CD8-positive, alpha-beta memory T cell (primary cell): Measurements from ENCODE around the gene KRT8. TPM values are rescaled to one million over a fixed set of nuclear protein-coding genes. Genes with fewer than 3 reads are reported as not detected.

ENCODE experiments used
- CTCF ChIA-PET: fragments of 350-600 bp; sonication (Branson Sonifier 250); formaldehyde crosslinking; loops from one replicate; lab custom pipeline; 2021; ENCODE audit warnings: antibody characterized with exemption; lab: Charles Lee
- POLR2A ChIA-PET: fragments of 350-600 bp; sonication (Branson Sonifier 250); formaldehyde crosslinking; loops from one replicate; lab custom pipeline; 2021; ENCODE audit warnings: antibody characterized with exemption; lab: Charles Lee
- DNase-seq, 5 donors: peaks; one replicate each; pipeline versions ENCODE4 v3.0.0 to v3.0.0-alpha.2; 2020 to 2022; ENCODE audit warnings: mixed read lengths in 1 of 5
- H3K27ac ChIP-seq: one replicate; pipeline ENCODE4 v1.7.0; 2013; ENCODE audit warnings: low read depth, mild to moderate bottlenecking, low read length, moderate library complexity
- H3K27me3 ChIP-seq: 2 replicates; pipeline ENCODE4 v1.7.0; 2013; ENCODE audit warnings: low read length, mild to moderate bottlenecking; ENCODE audit not compliant: insufficient read depth, poor library complexity, severe bottlenecking
- H3K36me3 ChIP-seq: 2 replicates; pipeline ENCODE4 v1.7.0; 2013; ENCODE audit warnings: mild to moderate bottlenecking, low read length, moderate library complexity; ENCODE audit not compliant: insufficient read depth
- H3K4me1 ChIP-seq: 2 replicates; pipeline ENCODE4 v1.7.0; 2013; ENCODE audit warnings: mild to moderate bottlenecking, low read length, moderate library complexity; ENCODE audit not compliant: insufficient read depth
- H3K4me3 ChIP-seq: 2 replicates; pipeline ENCODE4 v1.7.0; 2013; ENCODE audit warnings: mild to moderate bottlenecking, low read length
- H3K9me3 ChIP-seq: 2 replicates; pipeline ENCODE4 v1.7.0; 2013; ENCODE audit warnings: mild to moderate bottlenecking, low read length
- H3K27ac Mint-ChIP-seq, 8 donors: one replicate each; pipeline ENCODE4 v1.8.0; 2020 to 2021; ENCODE audit warnings: mixed read lengths in 8 of 8, mild to moderate bottlenecking in 6 of 8, inconsistent platforms in 3 of 8, moderate library complexity in 3 of 8
- H3K27me3 Mint-ChIP-seq, 2 donors: one replicate each; pipeline ENCODE4 v1.8.0; 2020 to 2021; ENCODE audit warnings: mixed read lengths in 2 of 2, mild to moderate bottlenecking in 1 of 2, moderate library complexity in 1 of 2
- H3K36me3 Mint-ChIP-seq, 3 donors: one replicate each; pipeline ENCODE4 v1.8.0; 2020 to 2021; ENCODE audit warnings: mixed read lengths in 3 of 3, inconsistent platforms in 1 of 3, mild to moderate bottlenecking in 1 of 3
- H3K4me1 Mint-ChIP-seq, 3 donors: one replicate each; pipeline ENCODE4 v1.8.0; 2020 to 2021; ENCODE audit warnings: mixed read lengths in 3 of 3, inconsistent platforms in 1 of 3, mild to moderate bottlenecking in 1 of 3
- H3K4me3 Mint-ChIP-seq, 7 donors: one replicate each; pipeline ENCODE4 v1.8.0; 2020 to 2021; ENCODE audit warnings: mixed read lengths in 7 of 7, mild to moderate bottlenecking in 6 of 7, moderate library complexity in 4 of 7, inconsistent platforms in 2 of 7
- H3K9me3 Mint-ChIP-seq, 5 donors: one replicate each; pipeline ENCODE4 v1.8.0; 2020 to 2022; ENCODE audit warnings: mixed read lengths in 5 of 5, mild to moderate bottlenecking in 3 of 5, moderate library complexity in 2 of 5, inconsistent platforms in 1 of 5
- polyA plus RNA-seq: library from polyadenylated mRNA; unstranded; fragments of 300-500 nt; fragmentation: Illumina TruSeq; gene quantifications from one replicate; pipeline ENCODE4 v1.2.3, GENCODE V29; 2021
- total RNA-seq, 2 experiments: library from RNA; stranded (reverse); gene quantifications; one replicate each; pipeline ENCODE4 v1.2.3, GENCODE V29; 2021

Gene KRT8
- total and polyA plus RNA-seq, 3 experiments from 2014 or later, result 0.46 to 1.0 TPM; not detected in 1

DNA sequence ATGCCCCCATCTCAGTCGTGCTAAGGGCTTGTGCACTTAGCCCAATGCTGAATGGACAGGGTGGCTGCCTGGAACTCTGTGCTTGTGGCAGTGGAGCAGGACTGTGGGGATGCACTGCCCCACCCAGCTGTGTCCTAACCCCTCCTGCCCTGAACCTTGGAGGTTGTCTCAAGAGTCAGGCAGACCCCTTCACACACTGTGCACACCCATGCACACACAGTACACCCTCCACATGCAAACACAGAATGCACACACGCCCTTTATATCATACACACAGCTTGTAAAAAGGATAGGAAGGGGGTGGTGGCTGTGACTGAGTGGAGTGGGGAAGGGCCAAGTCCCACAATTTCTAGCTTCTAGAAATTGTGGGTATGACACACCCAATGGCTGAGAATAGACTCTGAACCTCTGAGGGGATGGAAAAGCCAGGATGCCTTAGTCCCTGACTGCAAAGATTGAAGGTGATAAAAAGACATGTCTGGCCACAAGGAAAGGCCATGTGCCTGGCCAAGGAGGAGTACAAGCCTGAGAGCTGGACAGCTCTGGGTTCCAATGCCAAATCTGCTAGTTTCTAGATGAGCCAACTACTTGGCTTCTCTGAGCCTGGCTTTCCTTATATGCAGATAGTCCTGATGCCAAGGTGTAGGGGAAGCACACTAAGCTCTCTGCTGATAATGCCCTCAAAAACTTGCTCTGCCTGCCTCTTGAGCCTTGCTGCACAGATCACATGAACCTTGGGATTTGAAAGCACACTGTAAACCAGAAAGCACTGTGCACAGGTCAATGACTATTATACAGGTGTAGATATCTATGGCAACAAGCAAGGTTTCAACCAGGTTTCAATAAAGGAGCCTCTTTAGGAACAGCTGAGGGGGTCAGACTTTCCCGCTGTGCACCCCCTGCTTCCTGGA lies 8.4 kb downstream of the KRT8 start:
- H3K27me3 ChIP-seq, result no peaks in the 10 kb centered on the region
- H3K9me3 ChIP-seq, result no peaks in the 10 kb centered on the region
- peaks cover 6 to 9% of the 10 kb centered on the region in 2 donors for H3K27me3 Mint-ChIP-seq
- H3K36me3 Mint-ChIP-seq, result no peaks in the 10 kb centered on the region
- H3K4me1 Mint-ChIP-seq, result no peaks in the 10 kb centered on the region
- no peak overlapping the region for H3K4me3 Mint-ChIP-seq
- H3K27ac Mint-ChIP-seq, result no peak overlapping the region
- H3K36me3 ChIP-seq, result no peaks in the 10 kb centered on the region
- CTCF ChIA-PET, result interaction anchor here (6.1 kb wide), 1 partner anchor 11 kb away, joined by 38 read pairs; no protein-coding TSS in a partner anchor
- DNase-seq, result no peak
- H3K27ac ChIP-seq, result no peak overlapping the region
- H3K4me1 ChIP-seq, result no peaks in the 10 kb centered on the region
- no peak overlapping the region for H3K4me3 ChIP-seq
- peaks cover 0 to 3% (median 0%) of the 10 kb centered on the region in 5 donors for H3K9me3 Mint-ChIP-seq
- POLR2A ChIA-PET, result no interaction called here

DNA sequence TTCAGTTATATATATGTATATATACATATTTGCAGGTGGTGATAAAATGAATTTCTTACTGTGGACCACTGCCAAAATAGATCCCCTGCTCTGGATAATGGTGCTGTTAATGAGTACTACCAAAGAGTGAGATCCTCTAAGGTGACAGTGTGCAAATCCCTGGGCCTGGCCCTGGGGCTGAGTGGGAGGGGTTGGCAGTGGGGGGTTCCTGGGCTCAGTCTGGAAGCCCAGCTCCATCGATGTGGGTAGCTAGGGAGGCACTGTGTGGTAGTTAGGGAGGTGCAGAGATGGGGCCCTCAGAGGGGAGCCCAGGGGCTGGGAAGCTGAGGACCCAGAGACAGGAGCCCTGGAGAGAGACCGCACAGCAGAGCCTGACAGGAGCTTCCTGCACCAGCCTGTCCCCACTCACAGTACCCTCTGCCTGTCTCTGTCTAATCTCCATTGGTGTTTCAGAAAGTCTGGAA lies 9.1 kb downstream of the KRT8 start:
- no peak overlapping the region for H3K27ac Mint-ChIP-seq

DNA sequence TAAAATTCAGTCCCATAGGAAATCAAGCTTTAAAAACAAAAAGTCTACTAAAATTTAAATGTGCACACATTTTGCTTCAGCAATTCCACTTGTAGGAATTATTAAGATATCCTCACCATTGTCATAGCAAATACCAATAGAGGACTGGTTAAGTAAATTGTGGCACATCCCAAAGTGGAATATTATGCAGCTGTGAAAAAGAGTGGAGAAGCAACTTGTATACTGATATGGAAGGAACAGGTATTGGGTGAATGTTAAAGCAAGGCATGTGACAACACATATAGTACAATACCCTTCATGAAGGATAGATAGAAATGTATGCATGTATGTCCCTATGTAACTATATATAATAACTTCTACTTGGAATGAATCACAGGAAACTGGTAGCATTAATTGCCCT lies 11.9 kb downstream of the KRT8 start:
- H3K36me3 Mint-ChIP-seq, result no peaks in the 10 kb centered on the region
- peaks cover 0 to 3% (median 0%) of the 10 kb centered on the region in 5 donors for H3K9me3 Mint-ChIP-seq
- Histone ChIP-seq H3K27ac (no peak overlapping the region), H3K27me3 (no peaks in the 10 kb centered on the region), H3K36me3 (no peaks in the 10 kb centered on the region), H3K9me3 (no peaks in the 10 kb centered on the region), H3K4me3 (no peak overlapping the region), H3K4me1 (no peaks in the 10 kb centered on the region)
- ChIA-PET CTCF (interaction anchor here (1.3 to 4.1 kb wide), 2 partner anchors 8 to 12 kb away, joined by 5 to 23 read pairs; no protein-coding TSS in a partner anchor), POLR2A (no interaction called here)
- H3K4me1 Mint-ChIP-seq, result no peaks in the 10 kb centered on the region
- H3K4me3 Mint-ChIP-seq, result no peak overlapping the region
- H3K27ac Mint-ChIP-seq, result no peak overlapping the region
- no peak for DNase-seq
- H3K27me3 Mint-ChIP-seq, result peaks cover 14 to 16% of the 10 kb centered on the region in 2 donors

More for the DNA sequence above, 9.1 kb downstream of the KRT8 start:
- DNase-seq, result no peak
- no peaks in the 10 kb centered on the region for H3K27me3 ChIP-seq
- Mint-ChIP-seq H3K9me3 (peaks cover 0 to 3% (median 0%) of the 10 kb centered on the region in 5 donors), H3K4me1 (no peaks in the 10 kb centered on the region), H3K27me3 (peaks cover 6 to 7% of the 10 kb centered on the region in 2 donors), H3K36me3 (no peaks in the 10 kb centered on the region), H3K4me3 (no peak overlapping the region)
- ChIA-PET POLR2A (no interaction called here), CTCF (interaction anchor here (1.2 to 6.1 kb wide), 2 partner anchors 11 to 85 kb away, joined by 3 to 38 read pairs; no protein-coding TSS in a partner anchor)
- H3K36me3 ChIP-seq, result no peaks in the 10 kb centered on the region
- H3K4me1 ChIP-seq, result no peaks in the 10 kb centered on the region
- H3K4me3 ChIP-seq, result no peak overlapping the region
- H3K9me3 ChIP-seq, result no peaks in the 10 kb centered on the region
- no peak overlapping the region for H3K27ac ChIP-seq

DNA sequence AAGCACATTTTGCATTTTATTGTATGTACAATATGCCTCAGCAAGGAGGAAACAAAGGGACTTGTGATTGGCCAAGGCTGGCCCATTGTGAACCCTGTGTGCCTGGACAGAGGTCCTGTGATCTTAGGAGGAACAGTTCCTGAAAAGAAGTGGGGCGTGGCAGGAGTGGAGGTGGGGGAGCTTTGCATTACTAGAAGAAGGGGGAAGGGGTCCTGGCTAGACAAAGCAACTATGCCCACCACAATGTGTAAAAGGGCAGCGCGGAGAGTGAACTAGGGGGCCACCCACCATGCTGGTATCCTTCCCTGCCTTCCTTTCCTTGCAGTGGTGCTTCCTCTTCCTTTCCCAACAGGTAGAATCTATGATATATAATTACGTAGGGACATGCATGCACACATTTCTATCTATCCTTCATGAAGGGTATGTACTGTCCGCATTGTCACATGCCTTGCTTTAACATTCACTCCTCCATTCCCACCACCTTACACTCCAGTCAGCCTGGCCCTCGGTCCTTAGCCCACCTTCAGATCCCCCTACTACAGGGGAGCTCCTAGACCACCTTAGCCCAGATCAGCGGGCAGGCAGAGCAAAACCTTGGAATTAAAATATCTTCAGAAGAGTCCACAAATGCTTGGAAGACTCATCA lies 12.5 kb downstream of the KRT8 start:
- H3K27ac Mint-ChIP-seq, result no peak overlapping the region
- POLR2A ChIA-PET, result no interaction called here
- H3K36me3 ChIP-seq, result no peaks in the 10 kb centered on the region
- H3K4me1 Mint-ChIP-seq, result no peaks in the 10 kb centered on the region
- H3K4me3 ChIP-seq, result no peak overlapping the region
- no peaks in the 10 kb centered on the region for H3K9me3 ChIP-seq
- CTCF ChIA-PET, result interaction anchor here (1.3 to 4.1 kb wide), 2 partner anchors 7 to 12 kb away, joined by 5 to 23 read pairs; no protein-coding TSS in a partner anchor
- H3K9me3 Mint-ChIP-seq, result peaks cover 0 to 3% (median 0%) of the 10 kb centered on the region in 5 donors
- H3K4me1 ChIP-seq, result no peaks in the 10 kb centered on the region
- H3K4me3 Mint-ChIP-seq, result no peak overlapping the region
- H3K27me3 Mint-ChIP-seq, result peaks cover 14 to 16% of the 10 kb centered on the region in 2 donors
- H3K27ac ChIP-seq, result no peak overlapping the region
- DNase-seq, result no peak
- no peaks in the 10 kb centered on the region for H3K27me3 ChIP-seq
- H3K36me3 Mint-ChIP-seq, result no peaks in the 10 kb centered on the region

DNA sequence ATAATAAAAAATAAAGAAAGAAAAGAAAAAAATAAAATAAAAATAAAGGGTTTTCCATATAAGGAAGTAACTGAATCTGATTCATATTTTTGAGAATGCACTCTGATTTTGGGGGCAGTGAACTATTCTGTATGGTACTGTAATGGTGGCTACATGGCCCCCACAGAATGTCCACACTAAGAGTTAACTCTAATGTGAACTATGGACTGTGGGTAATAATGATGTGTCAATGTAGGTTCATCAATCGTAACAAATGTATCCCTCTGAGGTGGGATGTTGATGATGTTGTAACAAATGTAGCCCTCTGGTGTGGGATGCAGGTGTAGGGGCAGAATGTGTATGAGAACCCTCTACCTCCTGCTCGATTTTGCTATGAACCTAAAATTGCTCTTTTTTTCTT lies 13.8 kb downstream of the KRT8 start:
- no peak for DNase-seq
- ChIA-PET CTCF (interaction anchor here (4.1 kb wide), 1 partner anchor 10 kb away, joined by 23 read pairs; no protein-coding TSS in a partner anchor), POLR2A (no interaction called here)
- Histone ChIP-seq H3K9me3 (no peaks in the 10 kb centered on the region), H3K27ac (no peak overlapping the region), H3K27me3 (no peaks in the 10 kb centered on the region), H3K4me3 (no peak overlapping the region), H3K4me1 (no peaks in the 10 kb centered on the region), H3K36me3 (no peaks in the 10 kb centered on the region)
- H3K4me3 Mint-ChIP-seq, result no peak overlapping the region
- H3K36me3 Mint-ChIP-seq, result no peaks in the 10 kb centered on the region
- no peak overlapping the region for H3K27ac Mint-ChIP-seq
- H3K4me1 Mint-ChIP-seq, result no peaks in the 10 kb centered on the region
- peaks cover 0 to 3% (median 0%) of the 10 kb centered on the region in 5 donors for H3K9me3 Mint-ChIP-seq
- H3K27me3 Mint-ChIP-seq, result peaks cover 15 to 24% of the 10 kb centered on the region in 2 donors

DNA sequence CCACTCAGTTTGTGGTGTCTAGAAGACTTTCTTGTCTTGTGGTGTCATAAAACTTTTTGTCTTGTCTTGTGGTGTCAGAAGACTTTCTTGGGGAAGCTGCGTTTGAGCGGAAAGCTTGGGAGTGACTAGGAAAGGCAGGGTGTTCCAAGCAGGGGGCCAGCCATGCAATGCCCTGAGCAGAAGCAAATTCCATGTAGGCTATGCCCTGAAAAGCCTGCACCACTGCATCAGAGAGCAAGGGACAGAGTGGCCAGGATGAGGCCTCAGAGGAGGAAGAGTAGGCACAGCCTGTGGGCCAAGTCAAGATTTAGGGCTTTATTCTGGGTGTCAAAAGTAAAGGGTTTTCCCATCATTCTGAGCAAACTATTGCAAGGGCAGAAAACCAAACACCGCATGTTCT lies 14.5 kb downstream of the KRT8 start:
- ChIA-PET POLR2A (no interaction called here), CTCF (interaction anchor here (1.9 to 11.9 kb wide), 2 partner anchors 10 to 92 kb away, joined by 9 to 267 read pairs; no protein-coding TSS in a partner anchor)
- peaks cover 0 to 3% (median 0%) of the 10 kb centered on the region in 5 donors for H3K9me3 Mint-ChIP-seq
- H3K4me1 Mint-ChIP-seq, result no peaks in the 10 kb centered on the region
- Histone ChIP-seq H3K4me3 (no peak overlapping the region), H3K27ac (no peak overlapping the region), H3K9me3 (no peaks in the 10 kb centered on the region), H3K4me1 (no peaks in the 10 kb centered on the region), H3K36me3 (no peaks in the 10 kb centered on the region), H3K27me3 (no peaks in the 10 kb centered on the region)
- H3K4me3 Mint-ChIP-seq, result no peak overlapping the region
- peaks cover 16 to 24% of the 10 kb centered on the region in 2 donors for H3K27me3 Mint-ChIP-seq
- H3K36me3 Mint-ChIP-seq, result no peaks in the 10 kb centered on the region
- no peak for DNase-seq
- H3K27ac Mint-ChIP-seq, result no peak overlapping the region

DNA sequence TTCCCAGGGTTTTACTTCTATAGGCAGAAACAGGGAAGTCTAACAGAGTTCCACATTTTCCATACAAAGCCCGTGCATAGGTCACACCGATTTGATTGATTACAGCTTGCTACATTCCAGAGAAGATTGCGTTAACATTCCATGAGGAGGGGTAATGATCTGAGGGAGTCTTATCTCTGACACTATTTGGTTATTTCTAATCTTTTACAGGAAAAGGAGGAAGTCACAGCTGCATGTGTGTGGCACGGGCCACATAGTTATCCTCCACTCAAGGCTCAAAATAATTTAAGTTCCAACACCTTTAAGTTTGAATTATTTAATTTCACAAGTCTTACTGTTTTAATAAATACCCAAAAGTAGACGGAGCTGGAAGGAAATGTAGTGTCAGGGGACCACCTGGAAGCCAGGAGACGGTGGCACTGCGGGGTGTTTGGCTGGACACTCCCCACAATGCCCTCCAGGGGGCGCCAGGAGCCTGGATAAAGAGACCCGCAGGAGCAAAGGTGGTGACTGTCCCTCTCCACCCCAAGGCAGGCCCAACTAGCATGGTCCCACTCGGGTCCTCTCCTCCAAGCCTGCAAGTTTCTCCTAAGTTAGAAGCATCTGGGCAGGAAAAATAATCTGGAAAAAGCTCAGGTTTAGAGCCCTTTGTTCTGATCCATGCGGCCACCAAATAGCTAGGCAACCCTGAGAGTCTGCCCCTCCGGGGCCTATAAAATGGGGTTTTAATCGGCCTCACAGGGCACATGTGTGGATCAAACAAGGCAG lies 20.2 kb downstream of the KRT8 start:
- CTCF ChIA-PET, result interaction anchor here (0.7 to 16.3 kb wide), 47 partner anchors 8 to 729 kb away, joined by 3 to 276 read pairs (median 4); partner anchors contain the start of genes EIF4B, KRT18 and KRT8
- H3K9me3 Mint-ChIP-seq, result no peaks in the 10 kb centered on the region
- POLR2A ChIA-PET, result no interaction called here

More for the DNA sequence above, 20.2 kb downstream of the KRT8 start:
- Mint-ChIP-seq H3K27ac (no peak overlapping the region), H3K27me3 (peaks cover 15 to 28% of the 10 kb centered on the region in 2 donors), H3K36me3 (no peaks in the 10 kb centered on the region), H3K4me3 (no peak overlapping the region), H3K4me1 (peaks cover 6 to 8% (median 7%) of the 10 kb centered on the region in 3 donors)
- no peaks in the 10 kb centered on the region for H3K27me3 ChIP-seq
- no peaks in the 10 kb centered on the region for H3K9me3 ChIP-seq
- peaks cover 4% of the 10 kb centered on the region for H3K4me1 ChIP-seq
- DNase-seq, result peak; percentile 57 to 81 (median 68)
- H3K36me3 ChIP-seq, result no peaks in the 10 kb centered on the region
- H3K27ac ChIP-seq, result no peak overlapping the region
- H3K4me3 ChIP-seq, result no peak overlapping the region
